ENCODE results near the gene FFAR3. TPM values are rescaled to one million over a fixed set of nuclear protein-coding genes. Genes with fewer than 3 reads are reported as not detected.

FFAR3 gene
- total and polyA plus RNA-seq, 9 of the 15 experiments (the other 6 are each of a cell fraction or from before 2014, with no cell fraction given) = not detected

GRCh38 chr19:35362261-35363000, 4.2 kb downstream of the FFAR3 start:
- Histone ChIP-seq H3K36me3 (ENCODE audit: control insufficient read depth, insufficient read depth, low read length) (no peaks in the 10 kb centered on the region), H3K4me2 (ENCODE audit: insufficient read depth, low read length) (no peak overlapping the region), H3K27ac (ENCODE audit: extremely low read depth, low read depth, low read length) (no peak overlapping the region), H3K9me3 (replicated peaks; ENCODE audit: control insufficient read depth, insufficient read depth, low read depth, low read length) (no peaks in the 10 kb centered on the region), H3K27me3 (ENCODE audit: control insufficient read depth in 2 of 2, insufficient read depth in 2 of 2, low read length in 2 of 2) (peaks cover 25 to 55% of the 10 kb centered on the region in 2 experiments), H4K20me1 (replicated peaks; ENCODE audit: control insufficient read depth, insufficient read depth, low read length) (no peaks in the 10 kb centered on the region), H3K4me1 (replicated peaks in 1 of 2; ENCODE audit: control insufficient read depth in 2 of 2, insufficient read depth in 2 of 2, low read length in 2 of 2) (no peaks in the 10 kb centered on the region), H3K79me2 (ENCODE audit: control insufficient read depth, insufficient read depth, low read length) (no peaks in the 10 kb centered on the region), H3K9ac (ENCODE audit: insufficient read depth in 1 of 2, low read depth in 2 of 2, low read length in 2 of 2) (no peak overlapping the region), H3K9me1 (ENCODE audit: control insufficient read depth, insufficient read depth, low read length) (no peaks in the 10 kb centered on the region), H3K4me3 (no peak overlapping the region), H2AFZ (ENCODE audit: low read depth, low read length) (no peak overlapping the region)
- ChIA-PET POLR2A (interaction anchor here (0.6 to 1.0 kb wide), 2 partner anchors 11 to 15 kb away, joined by 3 to 6 read pairs; no protein-coding TSS in a partner anchor), CTCF (ENCODE audit: low intra/inter-chr PET ratio) (no interaction called here)
- intact Hi-C loops (cut with micrococcal nuclease) (no loop called here), in situ Hi-C loops (cut with MboI) (no loop called here)
- no peak for FAIRE-seq
- BruUV-seq (replicated peaks) = no TSS peak
- 0% methylated on average over 5 of the region's 14 CpGs for WGBS (ENCODE audit: insufficient coverage, low coverage, missing lambda C conversion rate)
- peak in 1 of 4 experiments; percentile 4 for DNase-seq (ENCODE audit: extremely low read depth in 1 of 4, low spot score in 3 of 4)
- ATAC-seq = no peak
- TF ChIP-seq NFE2L1 (tag; IDR thresholded peaks at IDR 0.05; ENCODE audit: borderline replicate concordance, low read depth) (no peak), SMAD4 (CRISPR knock-in tag; conservative IDR thresholded peaks at IDR 0.05) (no peak), CREM (IDR thresholded peaks at IDR 0.05; ENCODE audit: low read depth) (no peak), ELF2 (CRISPR knock-in tag; IDR thresholded peaks at IDR 0.05) (no peak), BDP1 (IDR thresholded peaks at IDR 0.05; ENCODE audit: insufficient read depth, insufficient read length) (no peak), ZNF134 (CRISPR knock-in tag; conservative IDR thresholded peaks at IDR 0.05) (no peak), PKNOX1 (IDR thresholded peaks at IDR 0.05) (no peak), PTRF (tag; IDR thresholded peaks at IDR 0.05) (no peak), RB1 (IDR thresholded peaks at IDR 0.05; ENCODE audit: low read depth) (no peak), SOX6 (IDR thresholded peaks at IDR 0.05) (no peak), ARID4B (CRISPR knock-in tag; IDR thresholded peaks at IDR 0.05) (no peak), CCAR2 (IDR thresholded peaks at IDR 0.05; ENCODE audit: low read depth, low read length) (no peak), ZNF639 (CRISPR knock-in tag; conservative IDR thresholded peaks at IDR 0.05 in 1 of 2, IDR thresholded peaks at IDR 0.05 in 1 of 2) (no peak)
